HG03558 (cell line): Measurements from ENCODE around the gene SLC66A1.
"Not testable (repeated sequence)": the region's sequence is repeated elsewhere in the genome, so short reads cannot be mapped to it uniquely, and the experiment has no call there.

ENCODE experiments used
- ATAC-seq: cut with Tn5 transposase; IDR thresholded peaks from one replicate; pipeline ENCODE4 v1.9.1; 2021; ENCODE audit warnings: moderate number of reproducible peaks; ENCODE audit not compliant: unreplicated experiment; ENCODE audit errors: extremely low read depth

The SLC66A1 gene

DNA sequence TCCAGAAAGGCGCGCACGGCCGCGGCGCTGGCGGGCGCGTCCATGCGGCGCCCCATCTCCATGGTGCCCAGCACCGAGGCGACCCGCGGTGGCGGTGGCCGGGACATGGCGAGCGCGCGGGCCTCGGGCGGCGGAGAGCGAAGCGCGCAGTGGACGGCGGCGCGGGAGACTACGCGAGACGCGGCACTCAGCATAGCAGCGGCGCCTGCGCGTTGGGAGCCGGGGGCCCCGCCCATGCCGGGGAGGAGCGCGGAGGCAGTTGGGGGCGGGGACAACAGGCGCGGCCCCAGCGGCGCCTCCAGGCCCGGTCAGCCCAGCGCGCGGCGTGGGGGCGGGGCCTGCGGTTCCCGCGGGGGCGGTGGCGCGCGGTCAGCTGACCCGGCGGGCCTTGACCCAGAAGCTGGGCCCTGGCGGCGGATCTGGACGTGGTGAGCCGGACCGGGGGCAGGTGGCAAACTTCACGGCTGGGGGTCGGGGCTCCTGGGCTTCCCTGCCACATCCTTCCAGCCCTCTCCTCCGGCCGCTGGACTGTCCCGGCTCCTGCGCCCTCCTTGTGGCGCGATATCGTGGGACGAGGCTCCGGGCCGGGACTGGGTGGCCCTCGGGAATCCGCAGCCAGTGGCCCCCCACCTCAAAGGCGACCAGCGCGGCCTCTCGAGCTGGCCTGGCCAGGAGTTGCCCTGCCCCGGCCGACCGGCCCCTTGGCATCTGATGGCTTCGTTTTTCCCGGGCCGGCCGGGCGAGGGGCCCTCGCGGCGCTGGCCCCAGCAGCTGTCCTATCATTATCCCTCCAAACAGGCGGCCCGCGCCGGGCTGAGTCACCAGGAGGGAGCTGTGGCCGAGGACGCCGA, at the start of gene SLC66A1, which contains the start of gene AKR7A2:
TSS of gene SLC66A1 (plus strand) at position 396 of the 851 bp plus-strand sequence. CDS start 5,352 bp downstream, outside the sequence.
TSS of gene AKR7A2 (minus strand) at position 214 of the 851 bp plus-strand sequence. CDS start at position 194, 20 bp downstream.
- peak; percentile 36 for ATAC-seq

DNA sequence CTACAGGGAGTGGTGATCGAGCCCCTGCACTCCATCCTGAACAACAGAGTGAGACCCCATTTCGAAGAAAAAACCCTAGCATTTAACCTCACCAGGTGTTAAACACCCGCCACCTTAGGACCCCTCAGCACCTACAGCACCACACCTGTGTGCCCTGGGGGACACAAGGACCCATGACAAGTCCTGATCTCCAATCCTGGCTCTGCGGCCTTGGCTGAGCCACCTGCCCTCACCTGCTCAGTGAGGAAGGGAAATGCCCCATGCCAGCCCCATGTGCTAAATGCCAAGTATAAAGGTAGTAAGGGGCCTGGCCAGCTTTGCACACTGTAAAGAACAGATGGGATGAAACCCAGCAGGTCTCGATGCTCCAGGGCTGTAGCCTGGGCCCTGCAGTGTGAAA, 49.4 kb upstream of the SLC66A1 start:
- ATAC-seq: no peak

- no peak for ATAC-seq
Observed at GRCh38 chr1:19268445-19268844, 43.7 kb upstream of the SLC66A1 start.

GRCh38 chr1:19269427-19270342, 42.4 kb upstream of the SLC66A1 start:
- ATAC-seq: not testable (repeated sequence)

GRCh38 chr1:19270343-19270730, 41.8 kb upstream of the SLC66A1 start:
- not testable (repeated sequence) for ATAC-seq

GRCh38 chr1:19272064-19272463, 40.1 kb upstream of the SLC66A1 start:
- ATAC-seq: no peak

DNA sequence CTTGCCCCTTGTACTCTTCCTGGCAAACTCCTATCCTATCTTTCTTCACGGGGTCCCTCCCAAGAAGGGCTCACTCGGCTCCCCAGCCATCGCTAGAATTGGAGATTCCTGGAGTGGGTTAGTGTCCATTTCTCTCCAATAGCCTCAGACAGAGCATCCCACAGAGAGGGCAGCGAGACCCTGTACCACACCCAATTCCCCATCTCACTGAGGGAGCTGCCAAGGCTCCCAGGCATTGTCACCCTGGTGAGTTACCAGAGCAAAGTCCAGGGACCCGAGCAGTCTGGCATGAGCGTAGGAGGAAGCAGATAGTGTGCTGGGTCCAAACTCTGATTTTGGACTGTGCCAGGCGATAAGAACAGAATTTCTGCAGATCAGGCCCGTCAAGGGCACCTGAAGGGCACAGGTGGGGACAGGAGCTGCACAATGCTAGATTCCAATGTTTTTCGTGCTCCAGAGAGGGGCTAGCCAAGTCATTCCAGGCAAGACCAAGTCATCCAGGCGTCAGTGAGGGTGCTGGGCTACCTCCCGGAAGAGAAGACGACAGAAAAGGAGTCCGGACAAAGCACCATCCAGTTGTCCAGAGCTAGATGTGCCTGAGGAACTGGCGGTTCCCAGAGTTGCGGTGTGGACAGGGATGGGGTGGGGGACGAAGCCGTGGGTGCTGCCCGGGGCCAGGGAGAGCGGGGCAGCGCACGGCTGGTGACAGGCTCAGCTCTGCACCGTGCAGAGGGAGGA, 38.9 kb upstream of the SLC66A1 start:
- no peak for ATAC-seq

GRCh38 chr1:19273844-19274531, 38.1 kb upstream of the SLC66A1 start:
- ATAC-seq: not testable (repeated sequence)

- ATAC-seq: no peak
Observed at GRCh38 chr1:19274636-19275035, 37.5 kb upstream of the SLC66A1 start.

DNA sequence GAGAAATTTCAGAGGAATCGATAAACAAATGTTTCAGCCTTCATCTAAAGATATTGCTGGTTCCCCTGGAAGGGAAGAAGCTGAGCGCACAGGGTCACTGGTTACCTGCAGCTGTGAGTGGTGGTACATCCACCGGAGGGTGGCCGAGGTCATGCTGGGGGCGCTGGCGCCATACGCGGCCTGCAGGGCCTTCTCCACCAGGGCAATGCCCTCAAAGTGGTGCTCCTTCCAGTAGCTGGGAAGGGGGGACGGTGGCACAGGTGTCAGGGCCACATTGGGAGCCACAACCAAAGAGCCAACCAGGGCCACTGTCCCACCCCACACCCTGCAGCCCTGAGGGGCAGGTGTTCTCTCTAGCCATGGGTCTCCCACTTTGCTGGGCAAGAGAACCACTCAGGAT, 28.2 kb upstream of the SLC66A1 start:
- no peak for ATAC-seq

- ATAC-seq: no peak
Observed at GRCh38 chr1:19284881-19285280, 27.2 kb upstream of the SLC66A1 start.

DNA sequence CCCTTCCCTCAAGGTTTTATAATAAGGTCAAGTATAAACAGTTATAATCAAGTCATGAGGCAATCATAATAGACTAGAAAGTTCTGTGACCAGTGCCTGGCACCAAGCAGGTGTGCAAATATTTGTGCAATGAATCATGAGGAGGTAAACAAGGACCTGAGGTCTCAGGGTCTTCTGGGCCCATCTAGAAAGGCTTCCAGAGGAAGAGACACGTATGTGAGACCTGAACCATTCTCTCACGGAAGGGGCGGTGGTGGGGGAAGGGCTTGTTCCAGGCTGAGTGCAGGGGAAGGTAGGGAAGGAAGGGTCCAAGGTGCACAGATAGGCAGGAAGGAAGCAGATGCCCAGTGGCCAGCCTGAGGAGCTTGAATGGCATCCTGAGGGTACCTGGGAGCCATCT, 26.8 kb upstream of the SLC66A1 start:
- not testable (repeated sequence) for ATAC-seq

DNA sequence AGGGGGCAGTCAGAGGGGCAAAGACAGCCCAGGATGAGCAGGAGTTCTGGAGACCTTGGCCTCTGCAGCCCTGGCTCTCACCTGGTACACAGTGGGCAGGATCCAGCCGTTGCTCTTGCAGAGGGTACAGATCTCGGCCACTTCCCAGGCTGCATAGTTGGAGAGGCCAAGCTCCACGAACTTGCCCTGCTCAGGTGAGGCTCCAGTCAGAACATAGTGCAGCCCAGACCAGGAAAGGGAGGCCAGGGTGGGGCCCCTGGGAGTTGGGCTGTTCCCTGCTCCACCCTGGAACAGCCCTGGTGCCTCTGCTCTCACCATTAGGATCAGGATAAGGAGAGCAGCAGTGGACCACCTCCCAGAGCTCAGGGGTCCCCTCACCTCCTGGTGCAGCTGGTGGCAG, 26.3 kb upstream of the SLC66A1 start:
- ATAC-seq: not testable (repeated sequence)

GRCh38 chr1:19287436-19288185, 24.5 kb upstream of the SLC66A1 start:
- no peak for ATAC-seq

GRCh38 chr1:19288324-19289241, 23.5 kb upstream of the SLC66A1 start, which contains the start of gene AKR7A3:
TSS of gene AKR7A3 (minus strand) at chr1:19288770. CDS start at chr1:19288709, 61 bp downstream.
- not testable (repeated sequence) for ATAC-seq

DNA sequence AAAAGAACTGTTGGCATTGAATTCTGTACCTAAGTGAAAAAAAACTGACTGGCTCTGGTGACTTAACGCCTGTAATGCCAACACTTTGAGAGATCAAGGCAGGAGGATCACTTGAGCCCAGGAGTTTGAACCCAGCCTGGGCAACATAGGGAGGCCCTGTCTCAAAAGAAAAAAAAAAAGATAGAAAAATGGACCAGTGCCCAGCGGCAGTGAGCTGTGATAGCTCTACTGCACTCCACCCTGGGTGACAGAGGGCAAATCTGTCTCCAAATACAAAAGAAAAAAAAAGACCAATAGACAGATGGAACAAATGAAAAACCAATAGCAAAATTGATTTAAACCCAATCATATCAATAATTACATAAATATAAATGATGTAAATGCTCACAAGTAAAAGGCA, 22.9 kb upstream of the SLC66A1 start:
- ATAC-seq: no peak

- no peak for ATAC-seq
Observed at GRCh38 chr1:19294638-19295037, 17.5 kb upstream of the SLC66A1 start.

DNA sequence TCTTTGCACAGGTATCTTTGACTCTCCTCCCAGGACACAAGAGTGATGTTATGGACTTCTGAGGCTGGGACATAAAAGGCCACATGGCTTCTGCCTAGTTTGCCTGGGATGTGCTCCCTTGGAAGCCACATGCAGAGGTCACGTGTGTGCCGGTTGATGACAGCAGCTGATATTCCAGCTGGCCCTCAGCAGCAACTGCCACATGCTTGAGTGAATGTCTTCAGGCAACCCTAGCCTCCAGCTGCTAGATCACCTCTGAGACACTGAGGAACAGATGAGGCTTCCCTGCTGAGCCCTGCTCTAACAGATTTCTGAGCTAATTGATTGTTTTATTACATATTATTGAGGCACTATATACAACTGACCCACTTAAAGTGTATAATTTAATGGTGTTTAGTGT, 11.9 kb upstream of the SLC66A1 start:
- ATAC-seq: no peak
